Panc1 (cell line): ENCODE data around the gene ARPP21. TPM values are rescaled to one million over a fixed set of nuclear protein-coding genes. Genes with fewer than 3 reads are reported as not detected.
"Not testable (repeated sequence)": the region's sequence is repeated elsewhere in the genome, so short reads cannot be mapped to it uniquely, and the experiment has no call there.

Source experiments
- ATAC-seq: fragments of 200-7000 bp; cut with Tn5 transposase; 2 replicates; pipeline ENCODE4 v1.9.1; 2020; ENCODE audit warnings: mild to moderate bottlenecking, moderate library complexity
- BruUV-seq: library from RNA; stranded (reverse); fragments of 400-500 nt; replicated peaks from 2 replicates; lab custom pipeline; 2021; lab: Mats Ljungman, UMichigan
- CTCF ChIA-PET: fragments of 300-600 bp; sonication (Branson Sonifier 250); formaldehyde crosslinking; loops from one replicate; lab custom pipeline; 2022; ENCODE audit warnings: antibody characterized with exemption; lab: Charles Lee
- POLR2A ChIA-PET: fragments of 300-600 bp; sonication (Branson Sonifier 250); formaldehyde crosslinking; loops from one replicate; lab custom pipeline; 2022; ENCODE audit warnings: antibody characterized with exemption; lab: Charles Lee
- DNase-seq: peaks from one replicate; pipeline ENCODE4 v3.0.0-alpha.2; 2010; ENCODE audit warnings: low read depth, low spot score
- H3K27ac ChIP-seq: 2 replicates; pipeline ENCODE4 v1.5.1; 2011; ENCODE audit warnings: mild to moderate bottlenecking, low read length, inconsistent platforms
- H3K27me3 ChIP-seq: fragments of 200-500 bp; sonication (Bioruptor generic); 2 replicates; pipeline ENCODE4 v1.6.0; 2014; ENCODE audit warnings: low read length, inconsistent platforms; ENCODE audit not compliant: control insufficient read depth, insufficient read depth
- H3K36me3 ChIP-seq: fragments of 200-500 bp; sonication (Bioruptor generic); 2 replicates; pipeline ENCODE4 v1.5.1; 2014; ENCODE audit warnings: inconsistent platforms, mild to moderate bottlenecking, low read length, moderate library complexity; ENCODE audit not compliant: control insufficient read depth, insufficient read depth
- H3K4me1 ChIP-seq: 2 replicates; pipeline ENCODE4 v1.5.1; 2011; ENCODE audit warnings: inconsistent platforms, mild to moderate bottlenecking, low read length, moderate library complexity; ENCODE audit not compliant: control insufficient read depth, insufficient read depth
- H3K4me3 ChIP-seq, 2 experiments: 2 replicates each; pipeline ENCODE4 v1.5.1; 2011 to 2012; ENCODE audit warnings: low read depth in 2 of 2, low read length in 2 of 2, mild to moderate bottlenecking in 2 of 2, inconsistent platforms in 1 of 2, moderate library complexity in 1 of 2
- H3K9me3 ChIP-seq: fragments of 200-500 bp; sonication (Bioruptor generic); 2 replicates; pipeline ENCODE4 v1.5.1; 2014; ENCODE audit warnings: low read depth, mild to moderate bottlenecking, inconsistent platforms, low read length, moderate library complexity; ENCODE audit not compliant: control insufficient read depth, insufficient read depth
- CTCF ChIP-seq: fragments of 450-650 bp; IDR thresholded peaks from 2 replicates; pipeline ENCODE4 v1.5.1; 2017; ENCODE audit warnings: mild to moderate bottlenecking
- POLR2AphosphoS5 ChIP-seq: IDR thresholded peaks from 2 replicates; pipeline ENCODE4 v1.6.1; 2012; ENCODE audit warnings: mild to moderate bottlenecking, low read depth, low read length, moderate library complexity
- REST ChIP-seq, 2 experiments: IDR thresholded peaks; 2 replicates each; pipeline ENCODE4 v1.6.1; 2011 to 2012; ENCODE audit warnings: low read depth in 2 of 2, control low read depth in 1 of 2, low read length in 1 of 2, mild to moderate bottlenecking in 1 of 2, moderate library complexity in 1 of 2; ENCODE audit not compliant: insufficient read depth in 1 of 2
- SIN3A ChIP-seq: IDR thresholded peaks from 2 replicates; pipeline ENCODE4 v1.6.1; 2012; ENCODE audit warnings: low read depth, mild to moderate bottlenecking, low read length, moderate library complexity, borderline replicate concordance; ENCODE audit not compliant: insufficient read depth
- TCF7L2 ChIP-seq: IDR thresholded peaks from 2 replicates; pipeline ENCODE4 v1.6.1; 2011; ENCODE audit warnings: mild to moderate bottlenecking, low read depth, low read length, inconsistent platforms
- in situ Hi-C: cut with HindIII; loops from 2 replicates; pipeline ENCODE4 v1.10.0; 2016; ENCODE audit warnings: low sequenced_read_pairs, low pct_unique_long_range_greater_than_20kb
- intact Hi-C: fragments of 100-400 bp; cut with micrococcal nuclease; formaldehyde crosslinking; loops from one replicate; pipeline ENCODE4 v1.10.0; 2022; ENCODE audit not compliant: unreplicated experiment
- total RNA-seq: library from RNA; stranded (reverse); gene quantifications from one replicate; pipeline ENCODE4 v1.2.1, GENCODE V29; 2021; ENCODE audit not compliant: unreplicated experiment

The ARPP21 gene
- total RNA-seq, 1 experiment from 2014 or later: not detected

- in situ Hi-C loops (no loop called here), intact Hi-C loops (no loop called here)
- Histone ChIP-seq H3K9me3 (no peaks in the 10 kb centered on the region), H3K27ac (no peak overlapping the region), H3K4me1 (no peaks in the 10 kb centered on the region), H3K4me3 (no peak overlapping the region), H3K27me3 (no peaks in the 10 kb centered on the region), H3K36me3 (no peaks in the 10 kb centered on the region)
- no peak for DNase-seq
- ChIA-PET POLR2A (no interaction called here), CTCF (no interaction called here)
- no peak for ATAC-seq
- no TSS peak for BruUV-seq
- TF ChIP-seq SIN3A (no peak), TCF7L2 (no peak), POLR2AphosphoS5 (no peak)
Measured at GRCh38 chr3:35793667-35794066, 154.3 kb downstream of the ARPP21 start.

GRCh38 chr3:35800960-35801459 is 161.7 kb downstream of the ARPP21 start:
- CTCF ChIA-PET: no interaction called here
- POLR2A ChIA-PET: no interaction called here
- Histone ChIP-seq H3K27me3 (no peaks in the 10 kb centered on the region), H3K27ac (no peak overlapping the region), H3K36me3 (no peaks in the 10 kb centered on the region), H3K9me3 (no peaks in the 10 kb centered on the region), H3K4me1 (no peaks in the 10 kb centered on the region), H3K4me3 (no peak overlapping the region)
- in situ Hi-C loops: no loop called here
- intact Hi-C loops: no loop called here
- TF ChIP-seq CTCF: no peak
- no peak for ATAC-seq
- no TSS peak for BruUV-seq
- no peak for DNase-seq

- no peaks in the 10 kb centered on the region for H3K36me3 ChIP-seq
- ChIA-PET POLR2A (no interaction called here), CTCF (no interaction called here)
- H3K9me3 ChIP-seq: no peaks in the 10 kb centered on the region
- TF ChIP-seq SIN3A (no peak), REST (IDR thresholded peaks at IDR 0.05; ENCODE audit: insufficient read depth in 1 of 2, low read depth in 2 of 2, low read length in 1 of 2) (no peak), POLR2AphosphoS5 (no peak), CTCF (no peak), TCF7L2 (no peak)
- DNase-seq (no peak), ATAC-seq (no peak)
- no peak overlapping the region for H3K4me3 ChIP-seq
- no peaks in the 10 kb centered on the region for H3K27me3 ChIP-seq
- no peaks in the 10 kb centered on the region for H3K4me1 ChIP-seq
- no TSS peak for BruUV-seq
- no peak overlapping the region for H3K27ac ChIP-seq
- in situ Hi-C loops: no loop called here
- intact Hi-C loops: no loop called here
Measured at GRCh38 chr3:35814531-35814930, 175.2 kb downstream of the ARPP21 start.

GRCh38 chr3:35815796-35816195 is 176.5 kb downstream of the ARPP21 start:
- intact Hi-C loops, H3K27ac ChIP-seq, H3K4me3 ChIP-seq, ATAC-seq, H3K27me3 ChIP-seq, BruUV-seq, DNase-seq, in situ Hi-C loops, H3K36me3 ChIP-seq, H3K9me3 ChIP-seq, CTCF ChIA-PET, POLR2A ChIA-PET, H3K4me1 ChIP-seq: not testable (repeated sequence)
